GM12891 (cell line): Measurements from ENCODE around the gene CMPK2.
A peak's percentile ranks its signal among the peaks of the same experiment; 100 is the strongest.

ENCODE experiments used
- POLR2AphosphoS5 ChIP-seq: IDR thresholded peaks from 2 replicates; pipeline ENCODE4 v1.6.1; 2011; ENCODE audit warnings: low read depth, low read length, control low read depth
- TAF1 ChIP-seq: IDR thresholded peaks from 2 replicates; pipeline ENCODE4 v1.6.1; 2011; ENCODE audit warnings: low read depth, low read length, control low read depth

DNA sequence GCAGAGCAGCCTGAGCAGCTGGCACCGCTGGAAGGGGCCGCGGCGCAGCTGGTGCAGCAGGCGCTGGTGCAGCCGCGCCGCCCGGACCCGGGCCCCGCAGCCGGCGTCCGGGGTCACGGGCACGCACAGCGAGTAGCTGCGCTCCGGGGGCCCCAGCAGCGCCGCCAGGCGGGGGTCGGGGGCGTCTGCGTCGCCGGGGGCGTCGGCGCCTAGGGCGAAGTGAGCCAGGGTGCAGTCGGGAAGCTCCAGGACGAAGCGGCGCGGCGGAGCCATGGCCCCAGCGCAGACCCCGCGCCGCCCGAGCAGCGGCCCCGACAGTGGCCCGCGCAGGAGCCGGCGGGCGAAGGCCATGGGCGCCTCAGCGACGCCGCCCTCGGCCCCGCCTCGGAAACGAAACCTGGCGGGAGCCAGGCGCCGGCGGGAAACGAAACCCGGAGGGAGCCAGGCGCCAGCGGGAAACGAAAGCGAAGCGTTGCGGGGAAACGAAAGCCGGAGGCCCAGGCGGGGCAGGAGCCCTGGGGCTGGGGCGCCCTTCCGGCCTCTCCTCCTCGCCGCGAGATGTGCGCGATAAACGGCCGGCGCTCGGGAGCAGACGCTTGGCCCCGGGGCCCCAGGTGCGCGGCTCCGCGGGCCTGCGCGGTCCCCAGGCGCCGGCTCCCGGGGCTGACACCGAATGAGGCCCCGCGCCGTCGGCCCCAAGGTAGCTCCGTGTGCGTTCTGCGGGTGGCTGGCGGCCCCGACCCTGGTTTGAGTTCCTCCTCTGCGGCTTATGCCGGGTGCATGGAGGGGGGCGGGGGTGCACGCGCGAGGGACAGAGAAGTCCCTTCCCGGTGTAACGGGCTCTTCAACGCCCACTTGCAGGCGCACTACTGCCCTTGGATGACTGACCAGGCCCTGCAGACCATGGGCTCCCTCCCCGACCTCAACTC is at the start of gene CMPK2:
- 0 out of 2 replicates have a peak, but pooled peaks have one; percentile 20 for TF ChIP-seq POLR2AphosphoS5
- no peak for TF ChIP-seq TAF1
